HG03442 (cell line): ENCODE measurements around the gene TRPV3.

Experiments used
- ATAC-seq: cut with Tn5 transposase; IDR thresholded peaks from one replicate; pipeline ENCODE4 v1.9.1; 2021; ENCODE audit warnings: mild to moderate bottlenecking, moderate library complexity; ENCODE audit not compliant: unreplicated experiment

TRPV3 gene

DNA sequence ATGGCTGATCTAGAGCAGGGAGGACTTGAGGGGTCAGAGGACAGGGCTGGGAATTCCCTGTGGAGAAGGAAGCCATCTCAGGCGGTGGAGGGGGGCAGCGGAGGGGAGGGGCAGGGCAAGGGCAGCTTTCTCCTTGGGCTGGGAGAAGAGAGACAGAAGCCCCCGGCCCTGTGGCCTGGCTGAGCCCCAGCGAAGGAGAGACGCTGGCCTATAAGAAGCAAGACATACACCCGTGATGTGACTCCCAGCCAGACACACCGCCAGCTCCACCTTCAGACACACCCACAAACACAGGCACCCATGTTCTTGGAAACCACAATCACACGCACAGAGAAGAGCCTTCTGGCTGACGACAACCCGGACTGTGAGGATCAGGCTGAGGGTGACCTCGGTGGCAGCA, 10.0 kb downstream of the TRPV3 start:
- ATAC-seq: no peak

DNA sequence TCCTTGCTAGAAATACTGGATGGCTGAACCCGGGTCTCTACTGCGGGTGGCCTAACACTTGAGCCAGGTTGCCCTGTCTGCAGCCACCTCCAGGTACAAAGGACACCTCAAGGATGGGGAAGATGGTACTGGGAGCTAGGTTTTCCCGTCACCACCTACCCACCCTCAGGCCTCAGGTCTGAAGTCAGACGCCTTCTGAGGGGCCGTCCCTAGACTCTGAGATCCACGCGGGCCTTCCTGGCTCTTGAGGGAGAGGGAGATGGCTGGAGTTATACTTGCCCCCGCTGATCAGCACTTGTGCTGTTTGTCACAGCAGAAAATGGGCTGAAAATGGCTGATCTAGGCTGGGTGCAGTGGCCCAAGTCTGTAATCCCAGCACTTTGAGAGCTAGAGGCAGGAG, 10.6 kb downstream of the TRPV3 start:
- no peak for ATAC-seq

DNA sequence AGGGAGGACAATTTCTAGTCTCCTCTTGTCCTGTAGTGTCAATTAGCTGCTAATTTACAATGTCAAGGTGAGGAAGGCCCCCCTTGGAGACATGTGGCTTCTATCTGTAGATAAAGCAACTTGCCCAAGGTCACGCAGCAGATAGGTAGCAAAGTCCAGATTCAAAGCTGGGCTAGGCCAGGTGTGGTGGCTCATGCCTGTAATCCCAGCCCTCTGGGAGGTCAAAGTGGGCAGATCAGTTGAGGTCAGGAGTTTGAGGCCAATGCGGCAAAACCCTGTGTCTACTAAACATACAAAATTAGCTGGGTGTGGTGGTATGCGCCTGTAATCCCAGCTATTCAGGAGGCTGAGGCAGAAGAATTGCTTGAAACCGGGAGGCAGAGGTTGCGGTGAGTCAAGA, 11.1 kb downstream of the TRPV3 start:
- ATAC-seq: no peak

DNA sequence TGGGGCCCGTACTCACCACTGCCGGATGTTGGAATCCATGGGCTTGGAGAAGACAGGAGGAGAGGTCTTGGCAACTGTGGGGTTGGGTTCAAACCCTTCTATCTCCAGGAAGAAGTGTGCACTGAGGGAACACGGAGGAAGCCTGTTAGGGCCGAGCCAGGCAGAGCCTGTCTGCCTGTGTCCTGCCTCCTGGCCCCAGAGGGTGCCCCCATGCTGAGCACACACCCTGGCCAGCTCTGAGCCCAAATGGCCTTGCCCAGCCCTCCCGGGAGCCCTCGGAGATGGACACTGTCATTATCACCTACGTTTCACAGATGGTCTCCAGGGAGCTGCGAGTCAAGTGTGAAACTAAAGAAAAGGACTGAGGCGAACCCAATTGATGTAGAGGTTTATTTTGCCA, 12.5 kb downstream of the TRPV3 start:
- no peak for ATAC-seq

DNA sequence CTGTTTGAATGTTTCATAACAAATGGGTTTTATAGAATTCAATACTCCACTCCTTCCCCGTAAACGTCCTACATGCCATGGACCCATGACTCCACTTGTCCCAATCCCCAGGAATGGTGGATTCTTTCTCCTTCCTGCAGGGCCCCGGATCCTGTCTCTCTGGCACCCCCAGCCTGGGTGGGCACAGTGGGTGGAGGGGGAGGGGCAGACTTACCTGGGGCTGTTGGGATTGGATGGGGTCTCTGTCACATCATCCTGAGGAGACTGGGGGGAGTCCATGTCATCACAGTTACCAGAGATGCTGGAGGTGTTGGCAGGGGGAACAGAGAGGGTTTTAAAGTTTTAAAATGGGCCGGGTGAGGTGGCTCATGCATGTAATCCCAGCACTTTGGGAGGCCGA, 13.2 kb downstream of the TRPV3 start:
- no peak for ATAC-seq

DNA sequence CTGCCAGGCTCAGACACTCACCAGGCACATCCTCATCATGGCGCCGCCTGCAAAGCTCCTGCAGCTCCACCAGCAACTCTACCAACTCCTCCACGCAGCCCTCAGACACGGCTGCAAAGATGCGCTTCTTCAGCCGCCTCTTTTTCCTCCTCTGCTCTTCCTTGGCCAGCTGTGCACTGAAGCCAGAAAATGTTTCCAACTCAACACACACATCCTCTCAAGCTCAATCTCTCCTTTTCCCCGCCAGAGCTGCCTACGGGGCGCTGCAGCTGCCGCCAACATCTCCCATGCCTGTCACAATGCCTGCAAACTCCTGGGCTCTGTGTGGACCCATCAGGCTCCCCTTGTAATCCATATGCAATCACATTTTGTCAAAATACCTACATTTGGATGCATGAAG, 14.2 kb downstream of the TRPV3 start:
- no peak for ATAC-seq

DNA sequence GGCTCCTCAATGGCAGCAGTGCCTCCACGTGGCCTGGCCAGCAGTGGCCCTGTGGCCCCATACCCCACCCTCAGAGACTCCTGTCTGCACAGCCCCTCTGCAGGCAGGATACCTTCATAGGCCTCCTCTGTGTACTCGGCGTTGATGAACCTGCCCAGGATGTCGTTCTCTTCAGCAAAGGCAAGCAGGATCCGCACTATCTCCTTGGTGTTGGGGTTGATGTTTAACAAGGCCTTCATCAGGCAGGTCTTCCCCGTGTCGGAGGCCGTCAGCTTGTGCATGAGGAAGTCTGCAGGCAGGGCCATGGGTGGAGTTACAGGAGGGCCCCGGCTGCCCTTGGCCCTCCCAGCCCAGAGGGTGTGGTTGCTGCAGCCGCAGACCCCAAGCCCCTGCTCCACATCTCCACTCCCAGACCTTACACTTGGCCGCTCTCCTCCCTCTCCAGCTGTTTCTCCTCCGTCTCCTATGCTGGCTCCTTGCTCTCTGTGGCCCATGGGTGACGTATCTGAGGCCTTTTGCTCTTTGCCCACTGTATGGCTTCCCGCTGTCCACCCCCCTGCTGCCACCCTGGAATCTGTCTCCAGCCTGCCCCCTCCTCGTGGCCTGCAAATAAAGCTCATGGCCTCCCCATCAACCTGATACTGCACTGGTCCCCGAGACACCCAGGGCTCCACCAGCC, 15.1 kb downstream of the TRPV3 start:
- no peak for ATAC-seq

DNA sequence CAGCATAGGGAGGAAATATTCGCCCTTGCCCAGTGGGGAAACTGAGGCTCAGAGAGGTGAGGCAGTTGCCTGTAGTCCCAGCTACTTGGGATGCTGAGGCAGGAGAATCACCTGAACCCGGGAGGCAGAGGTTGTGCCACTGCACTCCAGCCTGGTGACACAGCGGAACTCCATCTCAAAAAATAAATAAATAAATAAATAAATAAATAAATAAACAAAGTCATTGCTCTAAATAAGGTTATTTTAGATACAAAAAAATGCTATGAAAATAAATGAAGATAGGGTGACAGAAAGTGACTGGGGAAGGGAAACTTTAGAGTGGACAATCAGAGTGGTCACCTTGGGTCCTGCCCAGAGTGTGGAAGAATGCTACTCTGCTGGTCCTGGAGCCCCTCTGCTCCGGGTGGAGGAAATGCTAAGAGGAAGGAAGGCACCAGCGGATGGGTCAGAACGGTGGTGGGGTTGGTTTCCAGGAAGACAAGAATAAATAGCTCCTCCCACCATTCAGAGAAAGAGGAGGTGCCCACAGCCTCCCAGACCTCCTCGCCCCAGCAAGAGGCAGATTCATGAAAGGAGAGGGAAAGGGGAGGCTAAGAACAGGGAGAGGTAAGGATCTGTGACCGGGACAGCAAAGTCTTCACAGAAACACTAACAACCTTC, 17.6 kb downstream of the TRPV3 start:
- ATAC-seq: no peak

DNA sequence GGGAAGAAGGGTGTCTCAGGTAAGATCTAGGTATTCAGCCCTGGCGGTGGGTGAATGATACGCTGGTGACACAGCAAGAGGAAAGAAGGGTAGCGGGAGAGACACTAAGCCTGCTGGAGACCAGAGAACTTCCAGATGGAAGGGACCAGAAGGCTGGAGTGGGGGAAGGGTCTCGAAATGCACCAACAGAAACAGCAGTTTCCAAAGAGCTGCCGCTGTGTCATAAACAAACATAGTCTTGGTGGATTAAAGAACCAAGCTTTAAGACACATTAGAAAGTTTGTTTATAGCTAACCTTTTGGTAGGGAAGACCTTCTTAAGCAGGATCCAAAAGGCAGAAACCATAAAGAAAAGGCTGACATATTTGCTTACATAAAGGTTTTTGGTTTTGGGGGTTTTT, 20.9 kb downstream of the TRPV3 start:
- ATAC-seq: no peak

DNA sequence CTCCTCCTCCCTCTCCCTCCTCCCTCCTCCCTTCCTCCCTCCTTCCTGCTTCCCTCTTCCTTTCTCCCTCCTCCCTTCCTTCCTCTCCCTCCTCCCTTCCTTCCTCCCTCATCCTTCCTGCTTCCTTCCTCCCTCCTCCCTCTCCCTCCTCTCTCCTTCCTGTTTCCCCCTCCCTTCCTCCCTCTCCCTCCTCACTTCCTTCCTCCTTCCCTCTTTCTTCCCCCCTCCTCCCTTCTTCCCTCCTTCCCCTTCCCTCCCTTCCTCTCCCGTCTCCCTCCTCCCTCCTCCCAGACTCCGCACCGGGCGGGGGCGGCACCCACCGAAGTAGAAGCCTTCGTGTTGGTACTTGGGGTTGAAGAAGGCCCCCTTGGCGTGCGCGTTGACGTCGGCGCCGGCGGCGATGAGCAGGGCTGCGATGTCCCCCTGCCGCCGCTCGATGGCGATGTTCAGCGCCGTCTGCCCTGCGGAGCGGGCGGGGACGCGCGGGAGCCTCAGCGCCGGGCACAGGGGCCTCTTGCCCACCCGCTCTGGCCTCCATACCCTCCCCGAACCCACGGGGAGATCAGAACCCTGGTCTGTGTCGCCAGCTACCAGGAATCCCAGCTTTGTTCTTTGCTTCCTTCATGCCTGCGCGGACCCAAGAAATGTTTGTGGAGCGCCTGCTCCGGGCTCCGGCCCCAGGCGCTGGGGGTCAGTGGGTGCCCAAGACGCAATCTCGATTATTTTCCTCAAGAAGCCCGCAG, 22.2 kb downstream of the TRPV3 start:
- no peak for ATAC-seq

DNA sequence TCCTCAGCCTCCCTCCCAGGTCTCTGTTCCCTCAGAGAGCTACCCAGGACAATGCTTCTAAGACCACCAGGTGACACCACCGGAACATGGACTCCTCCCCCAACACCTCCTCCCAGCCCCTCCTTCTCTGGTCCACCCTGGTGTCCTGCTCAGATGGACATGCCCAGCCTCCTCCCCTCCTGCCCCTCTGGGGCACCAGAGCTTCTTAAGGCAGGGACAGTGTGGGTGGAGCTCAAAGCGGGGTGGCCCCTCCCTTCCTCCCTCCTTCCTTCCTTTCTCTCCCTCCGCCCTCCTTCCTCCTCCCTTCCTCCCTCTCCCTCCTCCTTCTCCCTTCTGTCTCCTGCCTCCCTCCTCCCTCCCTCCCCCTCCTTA, 22.7 kb downstream of the TRPV3 start:
- ATAC-seq: no peak

DNA sequence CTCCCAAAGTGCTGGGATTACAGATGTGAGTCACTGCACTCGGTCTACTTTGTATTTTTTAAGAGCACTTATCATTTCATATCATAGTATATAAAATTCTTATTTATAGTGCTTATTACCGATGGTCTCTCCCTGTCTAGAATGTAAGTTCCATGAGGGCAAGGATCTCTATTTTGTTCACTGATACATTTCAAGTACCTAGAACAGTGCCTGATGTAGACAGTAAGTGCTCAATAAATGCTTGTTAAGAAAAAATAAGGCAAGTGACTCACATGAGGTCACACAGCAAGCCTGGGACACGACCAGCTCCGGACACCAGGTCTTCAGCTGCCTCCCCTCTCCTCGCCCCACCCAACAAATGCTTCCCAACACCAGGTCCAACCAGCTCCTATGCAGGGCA, 23.9 kb downstream of the TRPV3 start:
- ATAC-seq: no peak

DNA sequence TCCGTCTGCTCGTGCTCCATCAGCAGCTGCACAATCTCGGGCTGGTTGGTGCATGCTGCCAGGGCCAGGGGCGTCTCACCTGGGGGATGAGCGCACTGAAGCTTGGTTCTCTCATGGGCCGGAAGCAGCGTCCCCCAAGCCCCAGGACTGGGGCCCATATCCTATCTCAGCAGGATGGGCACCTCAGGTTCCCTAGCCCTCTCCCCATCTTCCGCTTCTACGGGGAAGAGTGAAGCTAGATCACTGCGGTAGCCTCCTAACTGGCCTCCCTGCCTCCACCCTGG, 24.8 kb downstream of the TRPV3 start:
- no peak for ATAC-seq

DNA sequence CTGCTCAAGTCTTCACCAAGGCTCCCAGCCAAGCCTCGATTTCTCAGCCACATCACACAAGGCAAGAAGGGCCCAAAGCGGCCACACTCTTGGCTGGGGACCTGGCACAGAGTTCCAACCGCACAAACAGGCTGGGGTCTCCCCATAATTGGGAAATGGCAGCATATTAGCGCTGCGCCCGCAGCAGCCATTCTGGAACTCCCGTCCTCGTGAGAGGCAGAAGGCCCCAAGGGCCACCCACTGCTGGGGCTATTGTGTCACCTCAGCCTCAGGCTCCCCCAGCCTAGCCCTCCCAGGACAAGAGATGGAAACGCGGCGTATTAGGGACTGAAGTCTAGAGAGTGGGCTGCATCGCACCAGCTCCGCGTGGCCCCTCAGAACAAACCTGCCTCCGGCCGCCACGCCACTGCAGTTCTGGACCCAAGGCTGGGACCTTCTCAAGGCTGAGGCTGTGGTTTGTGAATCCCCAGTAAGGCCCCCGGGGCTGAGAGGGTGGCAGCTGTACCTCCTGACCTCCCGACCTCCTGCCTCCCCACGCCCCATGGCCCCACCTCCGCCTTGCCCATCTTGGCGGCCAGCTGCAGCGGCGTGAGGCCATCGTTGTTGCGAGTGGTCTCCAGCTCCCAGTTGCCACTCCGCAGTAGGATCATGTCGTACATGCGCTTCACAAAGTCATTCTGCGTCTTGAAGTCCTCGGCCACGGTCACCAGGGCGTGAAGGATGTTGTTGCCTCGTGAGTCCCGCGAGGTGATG, 25.3 kb downstream of the TRPV3 start:
- no peak for ATAC-seq

DNA sequence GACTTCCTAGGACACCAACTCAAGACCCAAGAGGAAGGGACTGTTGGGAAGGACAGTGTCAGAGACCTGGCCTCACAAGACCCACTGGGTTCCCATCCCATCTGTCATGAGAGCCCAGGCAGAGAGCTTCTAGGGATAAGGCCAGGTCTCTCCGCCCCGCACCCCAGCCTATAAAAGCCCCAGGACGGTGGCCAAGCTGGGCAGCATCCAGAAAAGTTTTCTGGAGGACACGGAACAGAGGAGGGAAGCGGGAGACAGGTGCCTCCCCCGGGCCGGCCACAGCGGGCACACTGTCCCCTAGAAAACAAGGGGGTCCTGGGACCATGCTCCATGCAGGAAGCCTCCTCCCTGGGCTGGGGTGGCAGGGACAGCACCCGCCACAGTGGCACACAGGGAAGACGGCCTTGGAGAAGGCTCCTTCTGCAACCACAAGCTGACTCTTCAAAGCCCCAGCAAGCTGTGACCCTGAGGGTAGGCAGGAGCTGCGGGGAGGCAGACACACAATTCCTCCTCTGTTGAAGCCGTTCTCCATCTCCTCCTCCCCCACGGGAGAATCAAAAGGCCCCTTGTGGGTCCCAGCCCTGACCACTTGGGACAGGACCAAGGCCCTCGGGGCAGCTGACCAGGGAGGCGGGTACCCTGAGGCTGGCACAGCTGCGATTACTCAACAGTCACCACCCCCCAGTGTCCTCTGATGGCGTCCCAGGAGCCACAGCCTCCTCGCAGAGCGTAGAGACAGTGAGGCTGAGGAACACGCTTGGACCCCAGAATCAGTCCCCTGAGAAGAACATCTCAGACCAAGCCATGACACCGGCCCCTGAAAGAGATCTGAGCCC, 26.1 kb downstream of the TRPV3 start:
- ATAC-seq: no peak

DNA sequence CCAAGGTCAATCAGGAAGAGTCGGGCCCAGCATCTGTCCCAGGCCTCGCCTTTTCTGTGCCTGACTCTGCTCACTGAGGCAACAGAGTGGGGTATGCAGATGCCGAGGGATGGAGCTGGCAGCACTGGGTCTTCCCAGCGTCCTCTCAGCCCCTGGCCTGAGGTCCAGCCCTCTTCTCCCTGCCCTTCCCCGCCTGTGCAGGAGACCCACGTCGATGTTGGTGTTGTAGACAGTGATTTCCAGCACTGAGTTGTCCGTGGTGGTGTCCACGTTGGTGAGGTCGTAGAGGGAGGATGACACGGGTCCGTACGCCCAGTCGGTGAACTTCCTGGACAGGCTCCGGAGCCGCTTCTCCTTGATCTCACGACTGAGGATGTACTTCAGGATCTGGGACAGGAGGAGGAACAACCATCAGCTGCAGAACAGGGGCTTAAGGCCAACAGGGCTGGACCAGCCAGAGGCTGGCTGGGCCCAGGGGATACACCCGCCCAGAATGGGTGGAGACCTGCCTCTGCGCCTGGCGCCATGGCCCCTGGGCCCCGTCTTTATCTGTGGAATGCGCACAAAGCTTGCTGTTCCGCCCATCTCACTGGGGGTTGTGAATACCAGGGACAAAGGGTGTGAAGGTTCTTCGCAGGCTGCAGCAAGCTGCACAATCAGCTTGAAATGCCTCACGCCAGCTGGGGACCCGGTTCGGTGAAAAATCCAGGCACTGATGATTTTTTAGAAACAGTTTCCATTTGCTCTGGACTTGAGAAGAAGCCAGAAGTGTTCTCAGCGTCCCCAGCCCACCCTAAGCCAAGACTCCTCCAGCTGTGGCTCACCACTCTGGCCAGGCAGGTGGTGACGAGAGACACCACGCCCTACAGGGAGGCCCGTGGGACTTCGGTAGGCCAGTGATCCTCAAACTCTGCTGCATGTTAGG, 27.5 kb downstream of the TRPV3 start:
- ATAC-seq: no peak

DNA sequence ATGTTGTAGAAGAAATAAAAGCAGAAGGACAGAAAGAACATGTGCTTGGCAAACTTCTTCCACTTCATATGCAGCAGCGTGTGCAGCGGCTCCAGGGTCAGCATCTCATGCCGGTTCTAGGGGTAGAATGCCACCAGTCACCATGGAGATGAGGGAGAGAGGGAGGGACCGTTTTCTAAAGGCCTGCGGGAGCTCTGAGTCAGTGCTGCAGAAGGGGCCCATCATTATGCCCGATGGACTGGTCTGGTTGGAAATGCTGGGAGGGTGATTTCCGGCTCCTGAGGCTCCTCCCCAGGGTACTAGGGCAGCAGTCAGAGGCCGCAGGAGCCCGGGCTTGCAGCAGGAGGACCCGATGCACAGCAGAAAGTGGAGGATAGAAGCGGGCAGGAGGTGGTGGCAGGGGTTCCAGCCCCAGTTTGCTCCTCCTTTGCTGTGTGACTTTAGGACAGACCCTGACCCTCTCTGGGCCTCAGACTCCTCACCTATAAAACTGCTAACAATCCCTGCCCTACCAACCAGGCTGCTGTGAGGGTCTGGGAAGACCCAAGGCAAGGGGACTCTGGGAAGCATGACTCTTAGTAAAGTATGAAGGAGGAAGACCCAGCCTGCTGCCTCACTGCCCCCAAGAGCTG, 28.6 kb downstream of the TRPV3 start:
- no peak for ATAC-seq

DNA sequence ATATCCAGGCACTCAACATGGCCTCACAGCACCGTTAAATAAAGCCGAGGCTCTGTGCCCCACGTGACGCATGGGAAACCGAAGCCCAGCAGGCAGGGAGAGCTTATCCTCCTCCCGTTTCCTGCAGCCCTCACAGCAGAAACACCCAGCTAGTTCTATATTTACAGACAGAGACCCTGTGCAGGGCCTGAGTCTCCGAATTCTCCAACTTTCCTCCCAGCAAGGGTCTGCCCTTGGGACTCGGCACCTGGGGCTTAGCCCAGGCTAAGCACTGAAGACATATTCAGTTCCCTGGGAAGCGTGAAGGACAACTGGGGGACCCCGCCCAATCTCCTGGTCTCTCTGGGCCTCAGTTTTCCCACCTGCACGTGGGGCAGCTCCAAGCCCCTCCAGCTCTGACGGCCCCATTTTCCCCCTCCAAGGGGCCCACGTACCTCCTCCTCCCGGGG, 29.2 kb downstream of the TRPV3 start:
- ATAC-seq: no peak

DNA sequence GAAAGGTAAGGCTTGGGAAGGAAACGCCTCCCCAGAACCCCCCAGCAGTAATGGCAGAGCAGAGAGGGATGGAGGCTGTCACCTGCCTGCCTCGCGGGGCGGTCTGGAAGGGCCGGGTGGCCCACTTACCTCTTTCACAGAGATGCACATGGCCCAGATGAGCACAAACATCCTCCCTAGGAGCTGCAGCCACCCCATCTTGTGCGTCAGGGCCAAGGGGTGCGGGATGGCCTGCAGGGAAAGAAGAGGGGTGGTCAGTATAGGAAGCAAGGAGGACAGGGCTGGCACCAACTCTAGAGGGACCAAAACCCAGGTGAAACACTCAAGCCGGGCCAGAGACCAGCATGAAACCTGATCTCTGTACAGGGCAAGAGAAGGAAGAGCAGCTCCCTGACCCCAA, 29.7 kb downstream of the TRPV3 start:
- no peak for ATAC-seq
